Measurements from ENCODE around the gene STX8.

STX8 gene

DNA sequence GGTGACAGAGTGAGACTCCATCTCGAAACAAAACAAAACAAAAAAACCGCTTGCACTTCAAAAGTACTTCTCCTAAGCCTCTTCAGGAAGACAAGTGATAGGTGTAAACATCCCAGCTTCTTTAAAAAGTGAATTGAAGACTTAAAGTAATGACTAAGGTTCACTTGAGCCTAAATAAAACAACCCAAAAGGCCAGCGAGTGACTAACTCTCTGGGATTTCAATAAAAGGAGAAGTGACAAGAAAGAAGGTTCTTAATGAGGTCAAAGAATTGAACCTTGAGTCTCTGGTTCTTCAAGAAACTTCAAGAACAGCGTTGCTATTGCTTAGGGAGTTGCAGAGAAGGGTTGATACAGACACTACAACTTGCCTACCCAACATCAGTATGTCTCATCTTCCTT lies 42.2 kb downstream of the STX8 start:
- H3K27ac ChIP-seq, result no peak overlapping the region
- DNase-seq, result no peak
- TF ChIP-seq, protein P1, sequence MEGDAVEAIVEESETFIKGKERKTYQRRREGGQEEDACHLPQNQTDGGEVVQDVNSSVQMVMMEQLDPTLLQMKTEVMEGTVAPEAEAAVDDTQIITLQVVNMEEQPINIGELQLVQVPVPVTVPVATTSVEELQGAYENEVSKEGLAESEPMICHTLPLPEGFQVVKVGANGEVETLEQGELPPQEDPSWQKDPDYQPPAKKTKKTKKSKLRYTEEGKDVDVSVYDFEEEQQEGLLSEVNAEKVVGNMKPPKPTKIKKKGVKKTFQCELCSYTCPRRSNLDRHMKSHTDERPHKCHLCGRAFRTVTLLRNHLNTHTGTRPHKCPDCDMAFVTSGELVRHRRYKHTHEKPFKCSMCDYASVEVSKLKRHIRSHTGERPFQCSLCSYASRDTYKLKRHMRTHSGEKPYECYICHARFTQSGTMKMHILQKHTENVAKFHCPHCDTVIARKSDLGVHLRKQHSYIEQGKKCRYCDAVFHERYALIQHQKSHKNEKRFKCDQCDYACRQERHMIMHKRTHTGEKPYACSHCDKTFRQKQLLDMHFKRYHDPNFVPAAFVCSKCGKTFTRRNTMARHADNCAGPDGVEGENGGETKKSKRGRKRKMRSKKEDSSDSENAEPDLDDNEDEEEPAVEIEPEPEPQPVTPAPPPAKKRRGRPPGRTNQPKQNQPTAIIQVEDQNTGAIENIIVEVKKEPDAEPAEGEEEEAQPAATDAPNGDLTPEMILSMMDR (IDR thresholded peaks at IDR 0.05; ENCODE audit: low read depth, low read length, missing control alignments), result no peak
- no peaks in the 10 kb centered on the region for H3K36me3 ChIP-seq (replicated peaks)
- no peaks in the 10 kb centered on the region for H3K27me3 ChIP-seq (replicated peaks)
- in situ Hi-C loops (cut with HindIII; ENCODE audit: low pct_ligation_motif_present, low sequenced_read_pairs), result no loop called here
- H3K4me3 ChIP-seq (ENCODE audit: low read depth, low read length), result no peak overlapping the region

DNA sequence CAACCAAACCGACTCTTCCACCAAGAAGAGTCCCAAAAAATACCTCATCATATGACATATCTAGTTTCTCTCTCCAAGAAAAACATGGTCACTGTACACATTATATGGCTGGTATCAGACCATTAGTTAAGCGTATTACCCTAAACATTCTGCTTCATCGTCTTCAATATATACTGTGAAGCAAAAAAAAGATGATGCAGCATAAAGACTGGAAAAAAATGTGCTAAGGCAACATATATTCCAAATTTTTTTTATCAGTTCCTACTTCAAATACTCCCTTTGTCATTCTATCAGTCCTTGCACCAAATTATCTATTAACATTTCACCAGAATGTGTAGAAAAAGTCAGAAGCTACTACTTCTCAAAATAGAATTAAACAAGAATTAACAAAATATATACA lies 42.9 kb downstream of the STX8 start:
- DNase-seq, result no peak
- in situ Hi-C loops (cut with HindIII; ENCODE audit: low pct_ligation_motif_present, low sequenced_read_pairs), result no loop called here
- Histone ChIP-seq H3K36me3 (replicated peaks) (no peaks in the 10 kb centered on the region), H3K27ac (no peak overlapping the region), H3K27me3 (replicated peaks) (no peaks in the 10 kb centered on the region), H3K4me3 (ENCODE audit: low read depth, low read length) (no peak overlapping the region)
- TF ChIP-seq, protein P1 (IDR thresholded peaks at IDR 0.05; ENCODE audit: low read depth, low read length, missing control alignments), result no peak

DNA sequence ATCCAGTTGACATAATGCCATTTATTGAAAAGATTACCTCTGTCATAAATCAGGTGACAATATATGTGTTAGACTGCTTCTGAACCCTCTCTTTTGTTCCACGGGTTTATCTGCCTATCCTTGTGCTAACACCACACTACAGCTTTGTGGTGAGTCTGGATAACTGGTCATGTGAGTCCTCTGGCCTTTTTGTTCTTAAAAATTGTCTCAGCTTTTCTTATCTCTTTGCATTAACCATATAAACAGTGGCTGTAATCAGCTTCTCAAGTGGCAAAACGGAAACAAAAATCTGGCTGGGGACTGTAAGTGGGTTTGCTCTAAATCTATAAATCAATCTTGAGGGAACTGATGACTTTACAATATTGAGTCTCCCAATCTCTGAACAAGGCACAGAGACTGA lies 44.6 kb downstream of the STX8 start:
- H3K4me3 ChIP-seq (ENCODE audit: low read depth, low read length), result no peak overlapping the region
- DNase-seq, result no peak
- no peak overlapping the region for H3K27ac ChIP-seq
- H3K36me3 ChIP-seq (replicated peaks), result no peaks in the 10 kb centered on the region
- in situ Hi-C loops (cut with HindIII; ENCODE audit: low pct_ligation_motif_present, low sequenced_read_pairs), result no loop called here
- H3K27me3 ChIP-seq (replicated peaks), result no peaks in the 10 kb centered on the region
- TF ChIP-seq, protein P1 (IDR thresholded peaks at IDR 0.05; ENCODE audit: low read depth, low read length, missing control alignments), result no peak

DNA sequence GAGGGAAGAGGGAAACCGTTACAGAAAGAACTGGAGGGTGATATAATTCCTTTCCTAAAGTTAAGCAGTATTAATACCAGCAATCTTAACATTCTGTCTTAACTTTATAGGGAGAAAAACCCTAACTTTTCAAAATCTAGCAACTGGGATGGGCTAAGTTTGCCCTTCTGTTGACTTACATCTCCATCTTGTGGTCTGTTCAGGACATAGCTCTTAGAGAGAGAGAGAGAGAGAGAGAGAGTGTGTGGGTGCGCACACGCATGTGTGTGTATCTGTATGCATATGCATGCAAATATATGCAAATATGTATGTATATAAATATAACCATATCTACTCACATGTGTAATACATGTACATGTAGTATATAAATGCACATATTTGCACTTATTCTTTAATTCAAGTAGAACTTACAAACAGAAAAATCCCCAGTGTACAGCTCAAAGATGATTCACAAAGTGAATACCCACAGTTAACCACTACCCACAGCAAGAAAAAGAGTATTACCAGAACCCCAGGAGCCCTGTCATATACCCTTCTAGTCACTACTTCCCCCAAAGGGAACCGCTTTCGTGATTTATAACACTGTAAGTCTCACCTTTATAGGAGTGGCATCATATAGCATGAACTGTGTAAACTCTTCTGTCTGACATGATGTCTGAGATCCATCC lies 46.5 kb downstream of the STX8 start:
- H3K27me3 ChIP-seq (replicated peaks), result no peaks in the 10 kb centered on the region
- no peaks in the 10 kb centered on the region for H3K36me3 ChIP-seq (replicated peaks)
- TF ChIP-seq, protein P1 (IDR thresholded peaks at IDR 0.05; ENCODE audit: low read depth, low read length, missing control alignments), result peak; percentile 70
- in situ Hi-C loops (cut with HindIII; ENCODE audit: low pct_ligation_motif_present, low sequenced_read_pairs), result no loop called here
- no peak for DNase-seq
- H3K4me3 ChIP-seq (ENCODE audit: low read depth, low read length), result no peak overlapping the region
- H3K27ac ChIP-seq, result no peak overlapping the region

DNA sequence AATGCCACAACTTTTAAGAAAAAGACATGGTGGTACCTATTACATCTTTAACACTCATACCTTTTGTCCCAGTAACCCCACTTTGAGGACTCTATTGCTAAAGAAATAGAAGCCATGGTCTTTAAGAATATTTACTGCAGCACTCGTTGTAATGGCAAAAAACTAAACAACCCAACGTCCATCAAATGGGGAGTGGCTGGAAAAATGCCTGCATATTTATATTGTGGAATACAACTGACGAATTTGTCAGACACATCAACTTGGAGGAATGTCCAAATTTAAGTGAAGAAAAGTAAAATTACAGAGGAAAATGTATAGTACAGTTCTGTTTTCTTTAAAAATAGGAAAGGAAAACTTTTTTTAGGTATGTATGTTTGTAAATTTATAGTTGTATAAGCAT lies 47.8 kb downstream of the STX8 start:
- Histone ChIP-seq H3K36me3 (replicated peaks) (no peaks in the 10 kb centered on the region), H3K4me3 (ENCODE audit: low read depth, low read length) (no peak overlapping the region), H3K27me3 (replicated peaks) (no peaks in the 10 kb centered on the region), H3K27ac (no peak overlapping the region)
- no peak for DNase-seq
- TF ChIP-seq, protein P1 (IDR thresholded peaks at IDR 0.05; ENCODE audit: low read depth, low read length, missing control alignments), result no peak
- in situ Hi-C loops (cut with HindIII; ENCODE audit: low pct_ligation_motif_present, low sequenced_read_pairs), result no loop called here

DNA sequence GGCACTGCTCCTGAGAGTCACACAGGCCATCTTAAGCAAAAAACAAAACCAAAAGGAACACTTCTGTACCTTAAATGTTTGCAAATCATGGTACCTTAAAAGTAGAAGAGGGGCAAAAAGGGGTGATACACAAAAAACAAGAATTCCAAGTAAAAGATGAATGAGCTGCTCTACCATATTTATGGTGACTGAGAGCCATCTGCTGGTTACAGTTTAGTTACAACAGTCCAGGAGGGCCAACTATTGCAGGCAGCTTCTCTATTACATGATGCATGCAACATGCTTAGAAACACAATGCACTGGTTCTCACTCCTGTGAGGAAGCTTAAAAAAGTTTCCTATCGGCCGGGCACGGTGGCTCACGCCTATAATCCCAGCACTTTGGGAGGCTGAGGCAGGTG lies 53.5 kb downstream of the STX8 start:
- in situ Hi-C loops (cut with HindIII; ENCODE audit: low pct_ligation_motif_present, low sequenced_read_pairs), result loop anchor here (25.0 kb wide), 1 partner anchor 185 kb away; no protein-coding TSS in a partner anchor
- Histone ChIP-seq H3K36me3 (replicated peaks) (no peaks in the 10 kb centered on the region), H3K27me3 (replicated peaks) (no peaks in the 10 kb centered on the region), H3K27ac (no peak overlapping the region), H3K4me3 (ENCODE audit: low read depth, low read length) (no peak overlapping the region)
- DNase-seq, result peak; percentile 58
- TF ChIP-seq, protein P1 (IDR thresholded peaks at IDR 0.05; ENCODE audit: low read depth, low read length, missing control alignments), result peak; percentile 69
